Cardiac septum (tissue), 1 donor: Measurements from ENCODE around the gene CATSPER1. TPM values are rescaled to one million over a fixed set of nuclear protein-coding genes. Genes with fewer than 3 reads are reported as not detected.

Experiments used
- DNase-seq: peaks from one replicate; pipeline ENCODE4 v3.0.0-alpha.2; 2020; ENCODE audit warnings: low spot score
- intact Hi-C: fragments of 100-400 bp; cut with DNase I; formaldehyde crosslinking; loops from one replicate; pipeline ENCODE4 v1.14.0; 2022
- total RNA-seq: library from RNA; stranded (reverse); fragmentation: NEBNext Ultra II Directional; extraction: Animal tissue kit (Norgen Biotek cat#: 25700); gene quantifications from one replicate; pipeline ENCODE4 v1.2.1, GENCODE V29; 2021
- donor health status: DM: no; HTN: no; CAD: no.

Gene CATSPER1
- total RNA-seq, 1 donor from 2014 or later = 0.13 TPM

GRCh38 chr11:66055021-66055420, 28.7 kb upstream of the CATSPER1 start:
- intact Hi-C loops = no loop called here

DNA sequence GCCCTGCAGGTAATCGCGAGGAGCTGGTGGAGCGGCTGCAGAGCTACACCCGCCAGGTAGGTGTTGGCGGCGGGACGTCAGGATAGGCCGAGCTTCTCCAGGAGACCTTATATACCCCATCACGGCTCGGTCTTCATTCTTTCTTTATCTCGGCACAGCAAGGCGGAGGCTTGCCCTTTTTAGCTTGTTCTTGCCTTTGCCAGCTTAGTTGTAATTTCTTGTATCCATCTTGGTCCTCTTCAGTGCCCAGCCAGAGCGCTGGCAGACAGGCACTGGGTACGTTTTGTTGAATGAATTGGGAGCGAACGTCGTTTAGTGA, 26.3 kb upstream of the CATSPER1 start:
- no peak for DNase-seq
- intact Hi-C loops = loop anchor here (1.0 kb wide), 1 partner anchor 91 kb away; the partner anchor contains the start of gene SART1

More at GRCh38 chr11:66055021-66055420, 28.7 kb upstream of the CATSPER1 start:
- no peak for DNase-seq

DNA sequence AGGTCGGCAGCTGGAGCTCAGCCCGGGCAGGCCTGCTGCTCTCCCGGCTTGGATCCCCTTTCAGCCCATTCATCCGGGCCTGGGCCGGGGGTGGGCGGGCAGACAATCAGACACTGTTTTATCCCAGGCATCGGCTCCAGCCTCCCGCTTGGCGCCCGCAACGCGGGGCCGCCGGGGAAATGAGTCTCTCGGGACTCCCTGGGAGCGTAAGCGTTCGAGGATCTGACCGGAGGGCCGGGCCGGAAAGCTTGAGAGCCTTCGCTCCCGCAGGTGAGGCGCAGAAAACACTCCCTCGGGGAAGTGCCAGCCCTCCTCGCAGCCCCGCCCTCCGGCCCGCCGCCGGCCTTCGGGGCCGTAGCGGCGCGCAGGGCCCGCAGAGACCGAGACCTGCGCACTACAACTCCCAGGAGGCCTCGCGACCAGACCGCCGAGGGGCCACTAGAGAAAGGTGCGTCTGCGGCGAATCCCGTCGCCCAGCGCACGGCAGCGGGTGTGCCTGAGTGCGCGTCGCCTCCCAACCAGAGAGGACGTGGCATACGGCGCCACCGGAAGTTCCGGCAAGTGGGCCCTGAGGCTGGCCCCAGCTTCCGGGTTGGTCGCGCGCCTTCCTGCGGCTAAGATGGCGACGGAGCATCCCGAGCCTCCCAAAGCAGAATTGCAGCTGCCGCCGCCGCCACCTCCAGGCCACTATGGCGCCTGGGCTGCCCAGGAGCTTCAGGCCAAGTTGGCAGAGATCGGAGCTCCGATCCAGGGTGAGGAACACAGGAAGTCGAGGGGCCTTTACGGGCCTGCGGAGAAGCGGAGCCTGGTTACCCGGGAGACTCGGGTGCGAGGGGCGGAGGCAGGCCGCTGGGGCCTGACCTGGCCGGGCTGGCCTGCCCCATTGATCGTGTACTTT, 25.7 kb upstream of the CATSPER1 start, which contains the start of gene SF3B2:
TSS of gene SF3B2 (plus strand) at position 599 of the 898 bp plus-strand sequence. CDS start at position 620, 21 bp downstream.
- intact Hi-C loops = loop anchor here (1.0 kb wide), 1 partner anchor 91 kb away; the partner anchor contains the start of gene SART1
- DNase-seq = peak; percentile 99

DNA sequence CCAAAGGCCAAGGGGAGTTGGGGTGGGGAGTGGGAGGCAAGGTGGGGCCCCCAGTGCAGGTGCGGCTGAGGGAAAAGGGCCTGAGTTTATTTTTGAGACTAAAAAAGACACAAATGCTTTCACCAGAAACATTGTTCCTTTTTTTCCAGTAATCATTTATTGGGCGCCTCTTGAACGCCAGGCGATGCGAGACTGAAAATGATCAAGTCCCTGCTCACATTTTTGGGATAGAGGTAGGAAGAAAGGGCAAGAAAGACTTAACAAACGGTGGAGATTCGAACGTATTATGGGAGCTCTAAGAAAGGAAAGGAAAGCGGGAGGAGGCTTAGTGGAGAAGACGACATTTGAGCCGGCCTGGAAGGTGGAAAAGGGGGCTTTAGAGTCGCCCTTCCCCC, 25.1 kb upstream of the CATSPER1 start:
- intact Hi-C loops = no loop called here
- DNase-seq = no peak

DNA sequence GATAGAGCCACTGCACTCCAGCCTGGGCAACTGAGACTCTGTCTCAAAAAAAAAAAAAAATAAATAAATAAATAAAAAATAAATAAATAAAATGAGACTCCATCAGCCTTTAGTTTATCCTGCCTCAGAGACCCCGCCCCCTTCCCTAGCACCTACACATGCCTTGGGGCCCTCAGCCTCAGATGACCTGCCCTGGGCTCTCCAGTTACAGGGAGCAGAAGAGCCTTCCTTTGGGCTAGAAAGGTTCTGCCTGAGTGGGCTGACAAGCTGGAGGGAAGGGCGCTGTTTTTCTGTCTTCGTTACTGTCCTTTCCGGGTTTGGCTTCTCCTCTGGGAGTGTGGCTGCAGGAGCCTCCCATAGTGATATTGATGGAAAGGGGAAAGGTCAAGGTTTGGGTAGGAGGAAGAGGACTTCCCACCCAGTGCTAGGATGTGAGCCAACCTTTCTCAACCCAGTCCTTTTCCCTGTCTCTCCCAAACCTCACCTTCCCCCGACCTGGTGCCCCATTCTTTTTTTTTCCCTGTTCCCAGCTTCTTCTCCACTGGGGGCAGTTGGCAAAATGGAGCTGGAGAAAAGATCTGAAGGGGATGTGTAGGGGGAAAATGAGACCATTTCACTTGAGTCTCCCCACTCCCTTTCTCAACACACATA, 24.4 kb upstream of the CATSPER1 start:
- DNase-seq = no peak
- intact Hi-C loops = no loop called here

DNA sequence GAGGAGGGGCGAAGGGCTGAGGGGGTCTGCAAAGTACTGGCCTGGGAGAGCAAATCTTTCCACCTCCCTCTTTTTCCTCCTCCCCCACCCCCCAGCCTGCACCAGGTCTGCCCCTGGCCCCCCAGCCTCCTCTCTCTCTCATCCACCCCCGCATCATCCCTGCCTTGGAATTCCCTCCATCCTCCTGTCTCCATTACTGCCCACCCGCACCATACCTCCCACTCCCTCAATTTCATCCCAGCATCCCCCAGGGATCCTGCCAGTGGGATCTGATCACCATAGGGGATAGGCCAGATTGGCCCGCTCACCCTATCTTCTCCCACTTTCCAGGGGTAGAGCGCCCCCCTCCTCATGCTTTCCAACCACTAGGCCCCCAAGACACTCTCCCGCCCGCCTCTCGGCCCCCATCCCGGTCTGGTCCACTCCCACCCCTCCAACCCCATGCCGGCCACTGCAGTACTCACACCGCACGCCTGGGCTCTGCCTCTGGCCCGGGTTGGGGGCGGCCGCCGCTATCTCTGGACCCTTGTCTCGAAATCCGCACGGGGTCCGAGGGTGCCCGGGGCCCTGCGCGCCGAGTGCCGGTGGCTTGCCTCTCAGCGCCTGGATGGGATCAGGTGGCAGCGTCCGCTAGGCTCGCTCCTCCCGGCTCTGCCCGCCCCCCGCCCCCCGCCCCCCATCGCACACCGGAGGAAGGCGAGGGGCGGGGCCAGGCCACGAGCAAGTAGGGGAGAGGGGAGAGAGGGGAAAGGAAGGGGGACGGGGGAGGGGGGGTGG, 22.5 kb upstream of the CATSPER1 start, which contains the start of gene GAL3ST3:
TSS of gene GAL3ST3 (minus strand) at position 615 of the 777 bp plus-strand sequence. CDS start 3,746 bp downstream, outside the sequence.
- DNase-seq = no peak
- intact Hi-C loops = no loop called here

DNA sequence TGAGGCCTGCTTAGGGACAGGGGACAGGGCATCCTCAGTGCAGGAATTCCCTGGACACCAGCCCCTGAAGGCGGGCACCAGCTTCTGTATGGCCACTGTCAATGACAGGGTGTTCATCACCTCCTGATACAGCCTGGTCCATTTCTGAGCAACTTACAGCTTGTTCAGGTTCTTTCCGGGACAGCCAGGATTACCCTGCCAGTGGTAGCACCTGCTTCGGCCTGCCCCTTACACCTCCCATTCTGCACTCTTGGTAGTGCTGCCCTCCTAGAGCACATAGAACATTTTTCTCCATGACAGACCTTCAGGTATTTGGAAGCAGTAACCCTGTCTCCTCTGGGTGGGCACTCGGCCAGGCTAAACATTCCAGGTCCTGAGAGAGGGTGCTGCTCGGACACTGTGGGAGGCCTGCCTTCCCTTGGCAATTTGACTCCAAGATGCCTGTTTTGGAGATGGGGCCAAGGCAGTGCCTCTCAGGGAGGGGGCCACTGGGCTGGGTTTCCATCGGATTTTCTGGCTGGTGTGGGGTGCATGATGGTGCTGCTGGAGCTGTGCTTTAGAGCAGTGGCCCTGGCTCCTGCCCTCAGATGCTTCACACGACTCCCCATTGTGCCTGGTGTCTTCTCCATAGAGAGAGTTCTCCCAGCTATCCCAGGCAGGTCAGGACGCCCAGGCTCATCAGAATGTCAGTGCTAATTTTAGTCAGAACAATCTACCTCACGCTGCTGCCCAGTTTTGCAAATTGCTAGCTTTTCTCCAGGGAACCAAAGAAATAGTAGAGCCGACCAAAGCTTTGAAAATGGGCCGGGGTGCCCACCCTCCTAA, 21.5 kb upstream of the CATSPER1 start:
- intact Hi-C loops = no loop called here
- no peak for DNase-seq

DNA sequence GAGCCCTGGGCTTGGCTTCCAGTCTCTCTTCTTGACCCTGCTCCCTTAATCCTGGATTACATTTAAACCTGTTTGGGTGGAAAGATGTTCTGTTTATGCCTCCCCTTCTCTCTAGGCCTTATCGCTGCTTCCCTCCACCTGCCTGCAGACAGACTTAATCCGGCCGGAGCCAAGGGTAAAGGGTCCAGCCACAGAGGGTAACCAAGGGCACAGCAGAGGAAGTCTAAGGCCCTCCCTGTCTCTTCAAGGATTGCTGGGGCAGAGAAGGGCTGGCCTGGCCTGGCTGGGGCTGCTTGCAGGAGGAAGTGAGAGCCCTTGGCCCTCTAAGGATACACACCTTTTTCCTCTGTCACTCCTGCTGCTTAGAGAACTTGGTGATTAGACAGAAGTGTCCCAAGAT, 20.6 kb upstream of the CATSPER1 start:
- DNase-seq = no peak
- intact Hi-C loops = no loop called here

GRCh38 chr11:66045177-66045639, 18.9 kb upstream of the CATSPER1 start:
- DNase-seq = peak; percentile 88
- intact Hi-C loops = no loop called here

GRCh38 chr11:66044757-66045156, 18.5 kb upstream of the CATSPER1 start:
- no peak for DNase-seq
- intact Hi-C loops = no loop called here

- intact Hi-C loops = no loop called here
- DNase-seq = no peak
Measured at GRCh38 chr11:66042996-66043906, 17.0 kb upstream of the CATSPER1 start.

DNA sequence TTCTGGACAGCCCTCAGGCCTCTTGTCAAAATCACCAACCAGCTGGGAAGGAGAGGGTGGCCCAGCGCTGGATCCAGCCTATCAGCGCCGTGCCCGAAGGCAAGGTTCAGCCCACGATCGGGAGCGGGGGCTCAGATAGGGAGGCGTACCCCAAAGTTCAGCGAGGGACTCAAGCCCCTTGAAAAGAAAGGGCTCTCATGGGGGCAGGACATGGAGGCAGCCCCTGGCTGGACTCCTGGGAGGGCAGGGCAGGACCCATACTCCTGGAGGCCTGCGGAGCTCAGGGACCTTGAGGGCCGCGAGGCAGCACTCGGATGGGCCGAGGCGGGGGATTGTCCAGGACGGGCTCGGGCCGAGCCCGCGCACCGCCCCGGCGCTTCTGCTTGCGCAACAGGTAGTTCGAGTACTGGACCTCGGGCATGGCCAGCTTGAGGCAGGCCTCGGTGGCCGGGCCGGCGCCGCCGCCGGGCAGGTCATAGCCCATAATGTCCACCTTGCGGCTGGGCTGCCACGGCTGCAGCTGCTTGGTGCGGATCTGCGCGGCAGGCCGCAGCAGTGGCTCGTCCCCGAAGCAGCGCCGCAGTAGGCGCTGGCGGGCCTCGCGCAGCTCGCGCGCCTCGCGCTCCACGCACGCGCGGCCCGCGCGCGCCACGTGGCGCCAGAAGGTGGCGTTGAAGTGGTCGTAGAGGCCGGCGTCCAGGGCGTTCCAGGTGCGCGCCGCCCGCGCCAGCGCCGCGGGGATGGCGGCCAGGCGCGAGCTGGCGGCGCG, 16.1 kb upstream of the CATSPER1 start:
- intact Hi-C loops = no loop called here
- no peak for DNase-seq

- DNase-seq = no peak
Measured at GRCh38 chr11:66039765-66040164, 13.5 kb upstream of the CATSPER1 start.

DNA sequence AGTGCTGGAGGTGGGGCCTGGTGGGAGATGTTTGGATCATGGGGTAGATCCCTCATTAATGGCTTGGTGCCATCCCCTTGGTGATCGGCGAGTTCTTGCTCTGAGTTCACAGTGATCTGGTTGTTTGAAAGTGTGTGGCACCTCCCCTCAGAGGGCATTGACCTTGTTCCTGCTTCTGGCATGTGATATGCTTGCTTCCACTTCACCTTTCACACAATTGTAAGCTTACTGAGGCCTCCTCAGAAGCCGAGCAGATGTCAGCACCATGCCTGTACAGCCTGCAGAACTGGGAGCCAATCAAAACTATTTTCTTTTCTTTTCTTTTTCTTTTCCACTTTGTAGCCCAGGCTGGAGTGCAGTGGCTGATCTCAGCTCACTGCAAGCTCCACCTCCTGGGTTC, 11.0 kb upstream of the CATSPER1 start:
- intact Hi-C loops = no loop called here
- DNase-seq = no peak

More at GRCh38 chr11:66039765-66040164, 13.5 kb upstream of the CATSPER1 start:
- intact Hi-C loops = no loop called here

DNA sequence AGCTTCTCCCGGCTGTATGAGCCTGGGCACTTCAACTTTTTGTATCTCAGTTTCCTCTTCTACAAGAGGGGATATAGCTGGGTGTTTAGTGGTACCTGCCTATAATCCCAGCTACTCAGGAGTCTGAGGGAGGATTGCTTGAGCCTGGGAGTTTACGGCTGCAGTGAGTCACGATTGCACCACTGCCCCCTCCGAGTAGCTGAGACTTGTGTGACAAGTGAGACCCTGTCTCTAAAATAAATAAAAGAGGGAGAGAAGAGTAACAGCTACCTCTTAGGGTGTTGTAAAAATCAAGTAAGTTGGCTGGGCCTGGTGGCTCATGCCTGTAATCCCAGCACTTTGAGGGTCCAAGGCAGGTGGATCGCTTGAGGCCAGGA, 10.0 kb upstream of the CATSPER1 start:
- intact Hi-C loops = no loop called here
- DNase-seq = no peak

DNA sequence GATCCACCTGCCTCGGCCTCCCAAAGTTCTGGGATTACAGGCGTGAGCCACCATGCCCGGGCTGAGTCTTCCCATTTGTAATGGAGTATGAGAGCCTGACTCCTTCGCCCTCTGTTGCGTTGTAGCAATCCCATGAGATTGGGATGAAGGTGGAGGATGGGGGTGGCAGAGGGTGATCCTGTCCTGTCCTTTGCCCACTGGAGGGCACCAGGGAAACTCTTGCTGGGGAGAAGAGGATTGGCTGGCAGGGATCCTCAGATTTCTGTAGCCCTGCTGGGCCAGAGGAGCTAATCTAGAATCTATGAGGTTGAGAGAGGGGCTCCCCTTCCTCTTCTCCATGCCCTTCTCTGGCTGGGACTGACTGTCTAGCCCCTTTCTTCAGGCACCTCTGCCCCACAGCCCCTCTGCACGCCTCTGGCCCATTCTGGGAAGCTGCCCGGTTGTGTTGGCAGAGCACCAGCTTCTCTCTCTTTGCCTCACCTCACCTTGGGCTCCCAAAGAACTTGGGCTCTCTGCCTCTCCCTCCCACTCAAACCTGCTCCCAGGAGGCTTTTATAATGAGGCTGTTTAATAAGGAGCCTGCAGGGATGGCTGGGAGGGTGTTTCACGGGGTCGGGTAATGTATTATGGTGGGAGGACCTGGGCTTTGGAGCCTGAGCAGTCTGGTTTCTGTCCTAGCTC, 9.5 kb upstream of the CATSPER1 start:
- DNase-seq = no peak
- intact Hi-C loops = no loop called here
